GM21576 (cell line): ENCODE results near the gene ZNF692.
"Not testable (repeated sequence)": the region's sequence is repeated elsewhere in the genome, so short reads cannot be mapped to it uniquely, and the experiment has no call there.

Experiments used
- ATAC-seq: cut with Tn5 transposase; IDR thresholded peaks from one replicate; pipeline ENCODE4 v1.9.1; 2021; ENCODE audit warnings: mild to moderate bottlenecking, moderate library complexity; ENCODE audit not compliant: unreplicated experiment

ZNF692 gene

GRCh38 chr1:248882427-248882826 is 23.5 kb upstream of the ZNF692 start:
- not testable (repeated sequence) for ATAC-seq

GRCh38 chr1:248881261-248881660 is 22.4 kb upstream of the ZNF692 start:
- no peak for ATAC-seq

DNA sequence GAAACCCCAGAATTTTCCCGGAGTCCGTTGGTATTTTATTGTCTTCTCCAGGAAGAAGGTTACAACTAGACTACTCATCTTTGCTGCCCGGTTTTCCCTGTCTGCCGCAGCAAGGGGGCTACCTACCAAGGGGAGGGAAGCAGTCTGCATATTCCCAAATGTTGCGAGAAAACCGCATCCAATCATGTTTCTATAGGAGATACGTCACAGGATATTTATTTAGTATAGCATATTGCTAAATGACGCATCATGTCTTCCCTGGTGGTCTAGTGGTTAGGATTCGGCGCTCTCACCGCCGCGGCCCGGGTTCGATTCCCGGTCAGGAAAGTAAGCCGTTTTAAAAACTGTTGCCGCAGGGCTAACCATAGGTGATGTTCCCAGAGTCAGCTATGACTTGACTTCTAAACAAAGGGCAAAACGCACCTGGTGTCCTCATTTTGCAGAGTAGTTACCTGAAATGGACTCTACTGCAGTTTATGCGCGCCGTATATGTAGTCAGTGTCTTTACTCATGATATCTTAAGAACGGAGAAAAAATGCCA is 15.2 kb upstream of the ZNF692 start:
- ATAC-seq, result peak; percentile 55

DNA sequence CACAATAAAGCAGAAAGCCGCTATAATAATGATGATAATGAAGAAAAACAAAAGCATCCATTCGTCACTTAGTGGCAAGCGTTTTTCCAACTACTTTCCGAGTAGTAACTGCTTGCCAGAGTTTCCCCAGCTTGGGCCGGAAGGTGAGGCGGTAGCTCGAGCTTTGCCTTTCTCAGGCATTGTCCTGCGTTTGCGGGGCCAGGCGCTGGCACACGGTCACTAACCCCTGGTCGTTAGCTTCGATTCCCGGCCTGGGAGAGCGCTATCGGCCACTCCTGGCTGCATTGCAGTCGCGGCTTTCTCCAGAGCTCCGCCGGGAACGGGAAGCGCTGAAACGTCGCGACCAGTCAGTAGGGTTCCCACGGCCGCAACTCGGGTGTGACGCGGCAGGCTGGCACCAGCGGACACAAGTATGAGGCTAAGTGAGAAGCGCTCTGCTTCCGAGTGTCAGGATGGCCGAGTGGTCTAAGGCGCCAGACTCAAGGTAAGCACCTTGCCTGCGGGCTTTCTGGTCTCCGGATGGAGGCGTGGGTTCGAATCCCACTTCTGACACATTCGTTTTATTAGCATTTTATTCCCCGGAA is 14.6 kb upstream of the ZNF692 start:
- peak; percentile 80 for ATAC-seq

DNA sequence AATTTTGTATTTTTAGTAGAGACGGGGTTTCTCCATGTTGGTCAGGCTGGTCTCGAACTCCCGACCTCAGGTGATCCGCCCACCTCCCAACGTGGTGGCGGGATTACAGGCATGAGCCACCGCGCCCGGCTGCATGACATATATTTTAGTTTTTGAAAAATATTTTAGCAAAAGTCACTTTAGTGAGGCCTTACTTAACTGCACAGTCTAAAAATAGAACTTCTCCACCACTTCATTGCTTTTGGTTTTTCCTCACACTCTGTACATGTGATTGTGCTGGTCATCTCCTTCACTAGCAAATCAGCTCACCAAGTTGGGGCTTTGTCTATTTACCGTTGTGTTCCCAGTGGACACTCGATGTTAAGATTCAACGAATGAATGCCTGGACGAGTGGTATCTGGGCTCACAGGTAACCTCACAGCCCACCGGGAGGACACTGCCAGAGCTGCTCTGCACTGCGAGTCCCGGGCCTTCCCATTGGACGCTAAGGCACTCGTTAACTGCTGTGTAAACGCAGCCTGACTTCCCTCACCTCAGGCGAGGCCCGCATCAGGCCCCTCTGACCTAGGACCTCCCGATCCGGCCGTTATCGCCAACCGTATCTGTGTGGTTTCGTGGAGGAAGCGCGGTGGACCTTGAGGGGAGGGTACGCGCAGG is 14.0 kb upstream of the ZNF692 start:
- peak; percentile 34 for ATAC-seq

- ATAC-seq, result no peak
These were observed 13.0 kb upstream of the ZNF692 start for GRCh38 chr1:248871837-248872401.

GRCh38 chr1:248862998-248863881 is 4.4 kb upstream of the ZNF692 start:
- ATAC-seq, result peak; percentile 71

DNA sequence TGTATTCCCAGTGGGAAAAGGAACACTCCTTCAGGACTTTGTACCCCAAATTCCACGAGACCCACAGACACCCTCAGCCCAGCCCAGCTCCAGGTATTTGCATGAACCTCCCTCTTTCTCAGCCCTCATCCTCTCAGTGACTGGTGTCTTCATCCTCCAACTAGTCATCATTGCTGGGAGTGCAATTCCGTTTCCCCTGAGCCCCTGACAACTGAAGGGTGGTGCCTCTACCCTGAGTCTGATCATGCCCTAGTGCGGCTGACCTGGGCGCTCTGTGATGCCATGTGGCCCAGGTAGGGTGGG is 3.8 kb upstream of the ZNF692 start:
- peak; percentile 3 for ATAC-seq

DNA sequence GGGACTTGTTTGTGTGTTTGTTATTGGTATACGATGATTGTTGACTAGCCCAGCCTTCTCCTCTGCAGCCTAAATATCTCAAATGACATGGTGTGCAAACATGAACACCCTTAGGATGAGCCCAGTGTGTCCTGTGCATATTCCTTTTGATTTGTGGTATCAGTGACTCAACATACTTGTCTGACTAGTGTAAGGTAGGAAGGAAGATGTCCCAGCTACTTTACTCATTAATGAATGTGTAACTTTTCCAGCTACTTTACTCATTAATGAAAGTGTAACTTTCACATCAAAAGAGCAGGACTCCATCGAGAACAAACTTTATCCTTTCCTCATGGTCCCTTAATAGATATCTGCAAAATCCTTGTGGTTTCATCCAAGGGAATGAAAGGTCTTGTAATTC is 2.7 kb upstream of the ZNF692 start:
- no peak for ATAC-seq

DNA sequence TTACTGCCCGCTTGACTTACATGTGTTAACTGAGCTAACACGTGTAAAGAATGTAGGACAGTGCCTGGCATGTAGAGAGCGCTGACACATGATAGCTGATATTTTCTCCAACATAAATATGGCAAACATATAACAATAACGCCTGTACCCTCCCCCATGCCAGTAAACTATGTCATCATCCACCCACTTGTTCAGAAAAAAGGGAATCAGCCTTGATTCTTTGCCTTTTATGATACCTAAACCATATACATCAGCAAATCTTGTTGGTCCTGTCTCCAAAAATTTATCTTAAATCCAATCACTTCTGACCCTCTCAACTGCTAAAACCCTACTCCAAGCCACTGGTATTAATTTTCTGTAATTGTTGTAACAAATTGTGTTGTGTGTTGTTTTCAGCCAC is 1.1 kb upstream of the ZNF692 start:
- no peak for ATAC-seq

- ATAC-seq, result peak; percentile 39
These were observed 592 bp downstream of the ZNF692 start for GRCh38 chr1:248858096-248858890.

- ATAC-seq, result no peak
These were observed 1.2 kb downstream of the ZNF692 start for GRCh38 chr1:248857749-248858095.

DNA sequence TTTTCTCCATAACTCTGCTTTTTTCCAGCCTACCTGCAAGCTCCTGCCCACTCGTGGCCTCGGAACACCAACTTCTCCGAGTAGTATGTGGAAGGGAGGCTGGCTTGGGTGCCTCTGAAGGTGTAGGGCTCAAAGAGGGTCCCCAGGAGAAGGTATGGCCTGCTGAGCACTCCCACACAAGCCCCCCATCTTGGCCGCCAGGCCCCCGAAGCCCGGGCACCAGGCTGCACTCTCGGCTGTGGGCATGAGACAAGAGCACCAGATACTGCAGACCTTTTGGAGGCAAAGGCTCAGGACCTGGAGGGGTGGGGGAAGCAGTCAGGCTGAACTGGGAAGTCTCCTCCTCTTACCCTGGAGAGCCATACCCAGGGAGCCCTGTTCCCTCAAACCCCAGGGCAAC is 1.7 kb downstream of the ZNF692 start:
- no peak for ATAC-seq

DNA sequence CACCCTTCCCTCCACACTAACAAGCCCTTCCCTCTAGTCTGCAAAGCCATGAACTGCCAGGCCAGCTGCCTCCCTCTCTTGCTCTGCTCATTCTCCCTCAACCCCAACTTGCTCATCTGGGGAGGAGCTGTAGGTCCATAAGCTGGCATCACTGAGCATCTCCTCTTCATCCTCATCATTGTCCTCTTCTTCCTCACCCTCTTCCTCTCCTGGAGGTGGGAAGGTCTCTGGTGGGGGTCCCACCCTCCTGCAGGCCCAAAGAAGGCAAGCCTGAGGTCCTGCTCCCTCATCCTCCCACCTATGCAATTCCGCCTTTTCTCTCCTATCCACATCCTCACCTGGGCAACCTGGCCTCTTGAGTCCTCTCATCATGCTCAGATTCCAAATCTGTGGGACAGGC is 2.7 kb downstream of the ZNF692 start:
- ATAC-seq, result no peak

GRCh38 chr1:248855580-248855979 is 3.3 kb downstream of the ZNF692 start:
- ATAC-seq, result no peak

DNA sequence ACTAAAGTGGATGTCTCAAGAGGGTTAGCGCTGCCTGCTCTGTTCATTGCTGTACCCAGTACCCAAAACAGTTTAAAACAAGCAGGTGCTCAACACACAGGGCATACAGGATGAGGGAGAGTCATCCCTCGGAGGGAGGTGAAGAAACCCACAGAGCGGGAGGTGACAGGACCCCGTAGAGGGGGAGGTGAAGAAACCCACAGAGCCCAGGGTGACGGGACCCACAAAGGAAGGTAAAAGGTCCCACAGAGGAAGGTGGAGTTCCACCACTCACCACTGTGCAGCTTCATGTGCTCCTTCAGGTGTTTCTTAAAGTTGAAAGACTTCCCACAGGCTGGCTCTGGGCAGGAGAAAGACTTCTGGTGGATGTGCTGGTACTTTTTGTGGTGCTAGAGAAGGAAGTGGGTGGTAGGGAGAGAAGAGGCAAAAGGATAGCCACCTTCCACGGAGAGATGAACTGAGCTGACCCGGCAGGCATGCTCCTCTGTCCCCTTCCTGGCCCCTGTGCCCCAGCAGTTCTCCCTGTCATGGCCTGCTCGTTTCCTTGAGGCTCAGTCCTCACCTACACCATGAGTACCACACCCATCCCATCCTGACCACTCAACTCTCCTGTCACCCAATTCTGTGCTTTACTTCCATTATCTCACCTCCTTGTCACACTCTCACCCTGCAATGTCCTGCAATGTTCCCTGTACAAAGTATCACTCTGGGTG is 5.1 kb downstream of the ZNF692 start:
- ATAC-seq, result no peak

GRCh38 chr1:248852481-248853405 is 6.1 kb downstream of the ZNF692 start:
- ATAC-seq, result peak; percentile 42

DNA sequence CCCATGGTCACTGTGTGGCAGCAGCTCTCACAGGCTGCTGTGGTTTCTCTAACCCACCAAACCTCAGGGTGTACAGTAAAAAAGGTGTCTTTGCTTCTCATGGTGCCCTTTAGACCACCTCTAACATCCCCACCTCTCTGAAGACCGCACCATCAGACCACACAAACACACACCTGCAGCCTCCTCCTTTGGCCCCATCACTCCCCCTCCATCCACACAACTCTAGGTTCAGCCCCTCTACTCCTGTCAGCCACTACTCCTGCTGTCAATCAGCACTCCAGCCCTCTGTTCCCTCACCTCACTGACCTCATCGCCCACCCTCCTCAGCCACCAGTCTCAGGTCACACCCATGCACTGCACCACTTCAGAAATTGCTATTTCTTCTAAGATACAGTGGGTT is 7.5 kb downstream of the ZNF692 start:
- ATAC-seq, result no peak
